Neural progenitor cell (in vitro differentiated cells): Measurements from ENCODE around the gene SPRED2.

ENCODE experiments used
- CTCF ChIP-seq: fragments of 200-600 bp; sonication (generic); IDR thresholded peaks from 2 replicates; pipeline ENCODE4 v1.5.1; 2017; ENCODE audit warnings: antibody characterized with exemption, mild to moderate bottlenecking
- EZH2 ChIP-seq: fragments of 200-600 bp; sonication (generic); IDR thresholded peaks from 2 replicates; pipeline ENCODE4 v1.6.1; 2017; ENCODE audit warnings: antibody characterized with exemption, mild to moderate bottlenecking, moderate library complexity
- EZH2phosphoT487 ChIP-seq: fragments of 200-600 bp; sonication (generic); IDR thresholded peaks from 2 replicates; pipeline ENCODE4 v1.6.1; 2017; ENCODE audit warnings: antibody characterized with exemption

GRCh38 chr2:65380255-65380654 lies 52.1 kb downstream of the SPRED2 start:
- TF ChIP-seq CTCF (no peak), EZH2 (no peak), EZH2phosphoT487 (no peak)
